ACC112 (cell line): ENCODE data around the gene SH2B3.
A peak's percentile ranks its signal among the peaks of the same experiment; 100 is the strongest.
"Not testable (repeated sequence)": the region's sequence is repeated elsewhere in the genome, so short reads cannot be mapped to it uniquely, and the experiment has no call there.

ENCODE experiments used
- H2AFZ ChIP-seq: fragments of 200-600 bp; sonication (generic); one replicate; pipeline ENCODE4 v1.6.0; 2017; ENCODE audit warnings: antibody characterized with exemption, low read length; ENCODE audit not compliant: unreplicated experiment
- H3K27ac ChIP-seq: fragments of 200-600 bp; sonication (generic); 2 replicates; pipeline ENCODE4 v1.5.1; 2014; ENCODE audit warnings: low read depth, mild to moderate bottlenecking, antibody characterized with exemption, low read length, moderate library complexity
- H3K27me3 ChIP-seq: fragments of 200-600 bp; sonication (generic); 2 replicates; pipeline ENCODE4 v1.6.1; 2014; ENCODE audit warnings: mild to moderate bottlenecking, antibody characterized with exemption, low read length, moderate library complexity, mixed read lengths; ENCODE audit not compliant: insufficient read depth
- H3K36me3 ChIP-seq: fragments of 200-600 bp; sonication (generic); 2 replicates; pipeline ENCODE4 v1.6.1; 2016; ENCODE audit warnings: mild to moderate bottlenecking, antibody characterized with exemption, low read length, moderate library complexity, mixed read lengths; ENCODE audit not compliant: insufficient read depth
- H3K4me1 ChIP-seq: fragments of 200-600 bp; sonication (generic); one replicate; pipeline ENCODE4 v1.6.1; 2016; ENCODE audit warnings: low read length, mixed read lengths; ENCODE audit not compliant: insufficient read depth, unreplicated experiment, control insufficient read depth
- H3K4me3 ChIP-seq: fragments of 200-600 bp; sonication (generic); 2 replicates; pipeline ENCODE4 v1.5.1; 2014; ENCODE audit warnings: mild to moderate bottlenecking, low read depth, low read length
- H3K79me2 ChIP-seq: fragments of 200-600 bp; sonication (generic); one replicate; pipeline ENCODE4 v1.6.0; 2016; ENCODE audit warnings: low read length; ENCODE audit not compliant: control insufficient read depth, unreplicated experiment, insufficient read depth

SH2B3 gene

DNA sequence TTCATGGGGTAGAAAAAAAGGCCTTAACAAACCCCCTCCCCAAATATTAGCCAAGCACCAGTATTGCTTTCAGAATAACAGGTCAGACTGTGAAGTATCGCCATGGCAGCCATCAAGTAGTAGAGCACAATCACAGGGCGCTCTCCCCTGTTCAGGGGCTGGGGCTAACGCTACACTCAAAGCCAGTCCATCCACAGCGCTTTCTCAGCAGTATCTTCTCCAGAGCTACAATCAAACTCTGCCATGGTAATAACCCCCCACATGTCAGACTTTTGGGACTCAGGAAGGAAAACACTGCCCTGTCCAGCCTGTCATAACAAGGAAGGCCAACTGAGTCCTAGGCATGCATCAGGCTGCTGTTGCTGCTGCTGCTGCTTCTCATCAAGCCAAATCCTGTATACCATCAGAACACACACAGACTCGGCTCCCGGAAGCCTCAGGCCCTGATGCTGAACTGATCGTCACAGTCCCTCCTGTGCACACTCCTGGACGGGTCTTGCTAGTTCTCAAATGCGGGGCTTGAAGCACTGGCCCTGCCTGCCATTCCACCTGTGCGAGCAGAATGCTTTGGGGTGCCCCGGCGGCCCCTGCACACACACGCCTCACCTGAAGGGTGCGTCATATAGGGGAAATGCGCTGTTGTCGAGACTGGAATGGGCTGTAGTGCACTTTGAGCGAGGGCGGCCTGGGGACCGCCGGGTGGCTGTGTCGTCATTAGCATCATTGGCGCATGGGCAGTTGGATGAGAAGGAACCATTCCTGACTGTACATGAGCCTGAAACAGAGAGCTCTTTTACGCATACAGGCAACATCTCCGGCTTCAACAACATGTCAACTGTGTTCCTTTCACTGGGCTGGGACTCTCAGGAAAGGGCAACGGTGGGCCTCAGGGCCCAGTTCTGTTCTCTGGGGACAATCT, 47.6 kb downstream of the SH2B3 start:
- Histone ChIP-seq H2AFZ (no peak overlapping the region), H3K27me3 (no peaks in the 10 kb centered on the region), H3K79me2 (no peaks in the 10 kb centered on the region), H3K4me3 (no peak overlapping the region), H3K4me1 (peaks cover 15% of the 10 kb centered on the region), H3K36me3 (peaks cover 8% of the 10 kb centered on the region; the same call in 1 of the 2 replicates), H3K27ac (peak overlapping the region; percentile 72)

DNA sequence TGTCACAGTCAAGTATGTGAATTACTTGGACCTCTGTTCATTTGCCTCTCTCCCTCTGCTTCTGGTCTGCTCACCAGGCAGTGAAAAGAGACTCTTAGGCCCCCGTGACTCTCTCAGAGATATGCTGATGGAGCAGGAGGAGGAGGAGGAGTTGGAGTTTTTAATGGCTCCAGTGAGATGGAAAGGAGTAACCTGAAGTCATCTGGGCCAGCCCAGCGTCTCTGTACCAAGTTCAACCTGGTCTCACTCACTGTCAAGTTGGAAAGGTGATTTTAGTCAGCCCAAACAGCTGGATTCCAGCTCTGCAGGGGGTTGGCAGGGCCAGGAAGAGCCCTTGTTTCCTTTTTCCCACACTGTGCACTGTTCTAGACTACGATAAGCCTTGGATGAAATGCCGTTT, 48.6 kb downstream of the SH2B3 start:
- peak overlapping the region; percentile 72; the same call in 1 of the 2 replicates for H3K27ac ChIP-seq

DNA sequence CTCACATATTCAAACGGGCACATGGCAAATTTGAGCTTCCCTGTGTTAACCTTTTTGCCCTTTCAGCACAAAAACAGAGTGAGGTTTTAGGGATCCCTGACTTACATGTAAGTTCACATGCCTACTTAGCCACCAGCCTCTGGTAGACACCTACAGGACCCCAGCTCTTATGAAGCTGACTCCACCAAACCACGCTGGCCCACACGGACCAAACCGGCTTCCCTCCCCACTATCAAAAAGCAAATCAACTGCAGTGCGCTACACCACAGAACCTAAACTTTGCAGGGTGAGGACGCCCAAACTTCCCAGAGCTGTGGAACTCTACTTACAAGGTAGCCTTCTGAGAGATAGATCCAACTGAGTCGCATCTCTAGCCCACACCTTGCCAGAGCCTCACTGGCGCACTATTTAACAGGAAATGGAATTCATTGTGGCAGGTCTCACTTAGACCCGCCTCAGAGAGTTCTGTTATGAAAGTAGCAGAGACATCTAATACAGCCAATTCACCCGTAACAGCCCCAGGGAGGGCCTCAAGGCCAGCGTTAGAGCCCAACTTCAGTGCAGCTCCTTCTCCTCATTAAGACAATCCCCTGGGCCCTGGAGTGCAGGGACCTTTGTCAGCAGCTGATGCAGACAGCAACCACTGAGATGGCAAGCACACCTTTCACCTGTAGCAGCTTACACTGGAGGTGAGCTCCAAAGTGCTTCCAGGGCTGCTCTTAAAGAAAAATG, 49.2 kb downstream of the SH2B3 start:
- Histone ChIP-seq H3K4me3 (no peak overlapping the region), H3K36me3 (peaks cover 8% of the 10 kb centered on the region; the same call in 1 of the 2 replicates), H3K79me2 (peaks cover 3% of the 10 kb centered on the region), H3K4me1 (peaks cover 15% of the 10 kb centered on the region), H3K27me3 (no peaks in the 10 kb centered on the region), H2AFZ (no peak overlapping the region), H3K27ac (peak overlapping the region; percentile 72)

More for the DNA sequence above, 48.6 kb downstream of the SH2B3 start:
- Histone ChIP-seq H3K4me3 (no peak overlapping the region), H3K4me1 (peaks cover 15% of the 10 kb centered on the region), H3K79me2 (peaks cover 3% of the 10 kb centered on the region), H2AFZ (no peak overlapping the region), H3K36me3 (peaks cover 8% of the 10 kb centered on the region; the same call in 1 of the 2 replicates), H3K27me3 (no peaks in the 10 kb centered on the region)

DNA sequence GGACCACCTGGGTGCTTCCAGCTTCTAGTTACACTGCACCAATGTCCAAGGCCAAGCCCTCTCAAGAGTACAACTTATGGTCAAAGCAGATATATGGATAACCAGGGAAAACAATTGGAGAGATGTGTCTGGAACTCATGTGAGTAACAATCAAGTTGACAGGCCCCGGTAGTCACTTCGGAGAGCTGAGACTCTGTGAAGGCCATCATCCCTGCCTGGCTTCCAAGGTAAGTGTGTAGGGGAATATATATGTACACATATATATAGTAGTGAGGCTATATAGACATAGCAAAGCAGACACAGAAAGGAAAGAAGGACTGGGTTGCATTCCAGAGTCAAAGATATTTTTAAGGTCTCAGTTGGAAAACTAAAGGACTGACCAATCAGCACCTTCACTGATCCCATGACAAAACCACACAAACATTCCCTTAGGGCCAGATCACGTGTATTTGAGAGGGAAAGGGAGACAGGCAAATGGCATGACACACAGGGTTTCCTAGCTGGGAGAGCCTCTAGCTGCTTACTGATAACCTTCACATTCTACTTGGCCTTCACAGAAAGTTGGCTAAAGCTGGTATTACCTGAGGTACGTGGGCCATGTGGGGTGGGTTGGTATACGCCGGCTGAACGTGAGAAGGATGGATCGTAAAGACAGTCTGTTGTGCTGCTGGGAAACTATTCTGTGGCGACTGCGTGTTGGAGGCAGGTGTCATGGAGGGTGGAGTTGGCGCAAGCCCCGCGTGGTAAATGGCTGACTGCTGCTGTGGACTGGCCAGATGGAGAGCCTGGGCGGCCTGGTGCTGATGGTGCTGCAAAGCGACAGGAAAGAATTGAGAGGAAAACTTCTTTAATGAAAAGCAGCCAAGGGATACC, 50.0 kb downstream of the SH2B3 start:
- H3K27ac ChIP-seq: peak overlapping the region; percentile 72
- H3K36me3 ChIP-seq: peaks cover 8% of the 10 kb centered on the region; the same call in 1 of the 2 replicates
- peaks cover 15% of the 10 kb centered on the region for H3K4me1 ChIP-seq
- peaks cover 3% of the 10 kb centered on the region for H3K79me2 ChIP-seq
- H3K4me3 ChIP-seq: no peak overlapping the region
- H3K27me3 ChIP-seq: no peaks in the 10 kb centered on the region
- H2AFZ ChIP-seq: no peak overlapping the region

DNA sequence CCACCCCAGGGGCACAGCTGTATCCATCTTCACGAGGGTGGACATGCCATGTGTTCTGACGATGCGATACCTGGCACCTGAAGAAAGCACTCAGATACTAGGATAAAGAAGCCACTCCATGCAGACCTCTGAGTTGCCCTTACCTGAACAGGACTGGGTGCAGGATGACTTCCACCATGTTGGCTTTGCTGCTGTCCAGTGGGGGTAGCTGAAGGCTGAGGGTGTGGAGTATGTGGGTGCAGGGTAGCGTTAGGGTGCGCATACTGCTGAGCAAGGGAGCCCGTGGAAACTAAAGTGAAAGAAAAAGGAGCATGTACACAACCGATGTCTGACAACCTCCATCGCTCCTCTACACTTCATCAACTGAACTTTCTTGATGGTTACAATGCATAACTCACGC, 51.3 kb downstream of the SH2B3 start:
- peaks cover 15% of the 10 kb centered on the region for H3K4me1 ChIP-seq
- H3K36me3 ChIP-seq: peaks cover 8% of the 10 kb centered on the region; the same call in 1 of the 2 replicates
- H2AFZ ChIP-seq: no peak overlapping the region

DNA sequence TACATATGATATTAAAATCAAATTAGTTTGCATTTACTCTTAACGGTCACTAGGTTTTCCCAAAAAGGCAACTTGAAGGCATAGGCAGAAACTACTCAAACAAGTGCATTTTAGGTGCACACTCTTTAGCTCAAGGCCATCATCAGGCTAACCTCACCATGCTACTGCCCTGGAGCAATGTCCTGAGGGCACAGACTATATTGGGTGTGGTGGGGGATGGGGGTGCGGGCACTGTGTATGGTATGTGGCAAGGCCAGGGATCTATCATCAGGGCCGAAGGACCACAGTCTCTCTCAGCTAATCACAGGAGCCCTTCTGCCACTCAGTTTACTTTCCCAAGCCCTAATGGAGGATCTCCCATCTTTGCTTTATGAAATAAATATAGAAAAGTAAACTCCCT, 51.9 kb downstream of the SH2B3 start:
- H3K27me3 ChIP-seq: no peaks in the 10 kb centered on the region
- H3K79me2 ChIP-seq: peaks cover 5% of the 10 kb centered on the region
- H2AFZ ChIP-seq: no peak overlapping the region
- H3K27ac ChIP-seq: peak overlapping the region; percentile 37
- peaks cover 8% of the 10 kb centered on the region; the same call in 1 of the 2 replicates for H3K36me3 ChIP-seq
- H3K4me3 ChIP-seq: no peak overlapping the region
- peaks cover 20% of the 10 kb centered on the region for H3K4me1 ChIP-seq

More for the DNA sequence above, 51.3 kb downstream of the SH2B3 start:
- no peaks in the 10 kb centered on the region for H3K27me3 ChIP-seq
- peaks cover 3% of the 10 kb centered on the region for H3K79me2 ChIP-seq
- H3K27ac ChIP-seq: no peak overlapping the region
- no peak overlapping the region for H3K4me3 ChIP-seq

DNA sequence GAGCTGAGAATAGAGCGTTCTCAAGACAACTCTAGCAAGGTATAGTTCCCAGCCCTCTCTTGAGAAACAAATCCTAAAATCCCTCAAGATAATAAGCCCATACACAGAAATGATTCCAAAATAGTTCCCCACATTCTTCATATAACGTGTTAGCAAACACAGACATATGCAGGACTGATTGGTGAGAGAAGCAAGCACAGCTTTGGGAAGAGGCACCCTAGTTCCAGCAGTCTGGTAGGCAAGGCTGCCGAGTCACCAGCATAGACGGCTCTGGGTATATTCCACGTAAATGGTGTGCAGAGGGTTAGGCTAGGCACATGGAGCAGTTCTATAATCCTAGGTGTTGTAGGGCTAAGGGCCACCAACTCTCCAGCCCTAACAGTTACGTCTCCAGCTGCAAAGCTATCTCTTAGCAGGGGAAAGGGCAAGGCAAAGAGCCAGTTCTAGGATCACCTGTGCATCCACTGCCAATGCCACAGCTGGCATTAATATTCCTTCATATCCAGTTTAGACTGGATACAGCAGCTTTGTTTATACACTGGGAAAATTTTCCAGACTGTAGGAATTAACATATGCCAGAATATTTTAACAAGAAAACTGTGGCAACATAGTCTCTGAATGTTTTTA, 52.9 kb downstream of the SH2B3 start:
- Histone ChIP-seq H2AFZ (no peak overlapping the region), H3K79me2 (peaks cover 13% of the 10 kb centered on the region), H3K27ac (peak overlapping the region; percentile 30; the same call in 1 of the 2 replicates), H3K4me1 (peaks cover 27% of the 10 kb centered on the region), H3K36me3 (peaks cover 8% of the 10 kb centered on the region; the same call in 1 of the 2 replicates), H3K4me3 (no peak overlapping the region), H3K27me3 (no peaks in the 10 kb centered on the region)

DNA sequence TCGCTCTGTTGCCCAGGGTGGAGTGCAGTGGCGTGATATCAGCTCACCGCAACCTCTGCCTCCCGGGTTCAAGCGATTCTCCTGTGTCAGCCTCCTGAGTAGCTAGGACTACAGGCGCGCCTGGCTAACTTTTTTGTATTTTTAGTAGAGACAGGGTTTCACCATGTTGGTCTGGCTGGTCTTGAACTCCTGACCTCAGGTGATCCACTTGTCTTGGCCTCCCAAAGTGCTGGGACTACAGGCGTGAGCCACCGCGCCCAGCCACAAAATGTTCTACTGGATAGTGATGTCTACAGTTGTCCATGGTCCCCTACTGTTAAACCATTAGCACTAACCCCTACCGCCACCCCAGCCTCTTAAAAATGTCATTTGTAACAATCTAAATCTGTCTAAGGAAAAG, 54.4 kb downstream of the SH2B3 start:
- H3K27me3 ChIP-seq, H3K27ac ChIP-seq, H2AFZ ChIP-seq, H3K4me3 ChIP-seq: not testable (repeated sequence)
- Histone ChIP-seq H3K36me3 (peaks cover 11% of the 10 kb centered on the region; the same call in 1 of the 2 replicates), H3K4me1 (peaks cover 21% of the 10 kb centered on the region), H3K79me2 (peaks cover 15% of the 10 kb centered on the region)

DNA sequence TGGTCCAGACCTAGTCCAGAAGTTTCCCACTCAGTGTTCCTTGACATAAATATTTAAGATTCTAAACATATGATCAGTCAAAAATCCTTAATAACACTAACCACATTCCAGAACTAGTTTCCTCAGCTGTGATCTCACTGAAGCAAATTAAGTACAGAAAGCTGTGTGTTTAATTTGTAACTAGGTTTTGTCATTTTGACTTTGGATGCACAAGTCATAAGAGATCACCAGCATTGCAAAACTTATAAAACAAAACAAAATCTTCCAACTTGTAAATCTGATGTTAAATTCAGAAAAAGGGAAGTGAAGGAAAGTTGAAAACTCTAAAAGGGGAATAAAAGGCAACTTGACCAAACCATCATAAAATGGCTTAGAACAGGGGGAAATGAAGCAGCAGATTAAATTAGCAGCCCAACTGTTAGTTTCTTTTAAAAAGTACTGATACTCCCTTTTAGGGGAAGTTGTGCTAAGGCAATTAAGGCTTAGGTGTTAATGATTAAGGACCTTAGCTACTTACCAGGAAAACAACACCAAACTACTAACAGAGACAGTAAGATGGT, 56.6 kb downstream of the SH2B3 start:
- peaks cover 15% of the 10 kb centered on the region for H3K79me2 ChIP-seq
- peak overlapping the region; percentile 62 for H3K27ac ChIP-seq
- no peak overlapping the region for H2AFZ ChIP-seq
- H3K4me3 ChIP-seq: no peak overlapping the region
- H3K4me1 ChIP-seq: peaks cover 13% of the 10 kb centered on the region
- no peaks in the 10 kb centered on the region for H3K27me3 ChIP-seq
- peaks cover 14% of the 10 kb centered on the region; the same call in 1 of the 2 replicates for H3K36me3 ChIP-seq
